Measurements from ENCODE around the gene TSC22D2. TPM values are rescaled to one million over a fixed set of nuclear protein-coding genes. Genes with fewer than 3 reads are reported as not detected.

The TSC22D2 gene
- total RNA-seq, 1 experiment from 2014 or later, result 49.7 TPM

- no peaks in the 10 kb centered on the region for H3K27me3 Mint-ChIP-seq (ENCODE audit: unreplicated experiment)
- intact Hi-C loops (cut with micrococcal nuclease; ENCODE audit: unreplicated experiment), result no loop called here
- H3K4me1 Mint-ChIP-seq (ENCODE audit: low read depth, unreplicated experiment), result peaks cover 6% of the 10 kb centered on the region
- CTCF ChIA-PET, result interaction anchor here (1.2 kb wide), 1 partner anchor 11 kb away, joined by 3 read pairs; no protein-coding TSS in a partner anchor
- H3K27ac Mint-ChIP-seq (ENCODE audit: unreplicated experiment), result no peak overlapping the region
- BruUV-seq (replicated peaks), result no TSS peak
- peaks cover 4% of the 10 kb centered on the region for H3K9me3 Mint-ChIP-seq (ENCODE audit: low read depth, unreplicated experiment)
- H3K36me3 Mint-ChIP-seq (ENCODE audit: insufficient read depth, unreplicated experiment), result no peaks in the 10 kb centered on the region
- H3K4me3 Mint-ChIP-seq (ENCODE audit: low read depth, unreplicated experiment), result no peak overlapping the region
- TF ChIP-seq, protein P1, sequence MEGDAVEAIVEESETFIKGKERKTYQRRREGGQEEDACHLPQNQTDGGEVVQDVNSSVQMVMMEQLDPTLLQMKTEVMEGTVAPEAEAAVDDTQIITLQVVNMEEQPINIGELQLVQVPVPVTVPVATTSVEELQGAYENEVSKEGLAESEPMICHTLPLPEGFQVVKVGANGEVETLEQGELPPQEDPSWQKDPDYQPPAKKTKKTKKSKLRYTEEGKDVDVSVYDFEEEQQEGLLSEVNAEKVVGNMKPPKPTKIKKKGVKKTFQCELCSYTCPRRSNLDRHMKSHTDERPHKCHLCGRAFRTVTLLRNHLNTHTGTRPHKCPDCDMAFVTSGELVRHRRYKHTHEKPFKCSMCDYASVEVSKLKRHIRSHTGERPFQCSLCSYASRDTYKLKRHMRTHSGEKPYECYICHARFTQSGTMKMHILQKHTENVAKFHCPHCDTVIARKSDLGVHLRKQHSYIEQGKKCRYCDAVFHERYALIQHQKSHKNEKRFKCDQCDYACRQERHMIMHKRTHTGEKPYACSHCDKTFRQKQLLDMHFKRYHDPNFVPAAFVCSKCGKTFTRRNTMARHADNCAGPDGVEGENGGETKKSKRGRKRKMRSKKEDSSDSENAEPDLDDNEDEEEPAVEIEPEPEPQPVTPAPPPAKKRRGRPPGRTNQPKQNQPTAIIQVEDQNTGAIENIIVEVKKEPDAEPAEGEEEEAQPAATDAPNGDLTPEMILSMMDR (IDR thresholded peaks at IDR 0.05; ENCODE audit: unreplicated experiment), result no peak
- DNase-seq, result no peak
Observed at GRCh38 chr3:150484410-150484809, 76.3 kb downstream of the TSC22D2 start.

DNA sequence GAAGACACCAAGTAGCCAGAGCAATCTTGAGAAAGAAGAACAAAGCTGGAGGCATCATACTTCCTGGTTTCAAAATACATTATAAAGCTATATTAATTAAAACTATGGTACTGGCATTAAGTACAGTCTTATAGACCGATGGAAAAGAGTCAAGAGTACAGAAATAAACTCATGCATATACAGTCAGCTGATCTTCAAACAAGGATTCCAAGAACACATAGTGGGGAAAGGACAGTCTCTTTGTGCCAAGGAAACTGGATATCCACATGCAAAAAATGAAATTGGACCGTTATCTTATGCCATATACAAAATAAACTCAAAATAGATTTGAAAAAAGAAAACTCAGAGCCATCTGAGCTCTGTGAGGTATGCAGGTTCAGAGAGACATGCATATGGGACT is 80.8 kb downstream of the TSC22D2 start:
- TF ChIP-seq, protein P1 (IDR thresholded peaks at IDR 0.05; ENCODE audit: unreplicated experiment), result no peak
- no TSS peak for BruUV-seq (replicated peaks)
- peaks cover 10% of the 10 kb centered on the region for H3K4me1 Mint-ChIP-seq (ENCODE audit: low read depth, unreplicated experiment)
- no peaks in the 10 kb centered on the region for H3K36me3 Mint-ChIP-seq (ENCODE audit: insufficient read depth, unreplicated experiment)
- H3K27me3 Mint-ChIP-seq (ENCODE audit: unreplicated experiment), result no peaks in the 10 kb centered on the region
- H3K4me3 Mint-ChIP-seq (ENCODE audit: low read depth, unreplicated experiment), result no peak overlapping the region
- H3K27ac Mint-ChIP-seq (ENCODE audit: unreplicated experiment), result no peak overlapping the region
- H3K9me3 Mint-ChIP-seq (ENCODE audit: low read depth, unreplicated experiment), result peaks cover 4% of the 10 kb centered on the region
- CTCF ChIA-PET, result interaction anchor here (0.8 to 1.1 kb wide), 3 partner anchors 13 to 140 kb away, joined by 3 to 5 read pairs (median 3); no protein-coding TSS in a partner anchor
- DNase-seq, result no peak
- intact Hi-C loops (cut with micrococcal nuclease; ENCODE audit: unreplicated experiment), result no loop called here

DNA sequence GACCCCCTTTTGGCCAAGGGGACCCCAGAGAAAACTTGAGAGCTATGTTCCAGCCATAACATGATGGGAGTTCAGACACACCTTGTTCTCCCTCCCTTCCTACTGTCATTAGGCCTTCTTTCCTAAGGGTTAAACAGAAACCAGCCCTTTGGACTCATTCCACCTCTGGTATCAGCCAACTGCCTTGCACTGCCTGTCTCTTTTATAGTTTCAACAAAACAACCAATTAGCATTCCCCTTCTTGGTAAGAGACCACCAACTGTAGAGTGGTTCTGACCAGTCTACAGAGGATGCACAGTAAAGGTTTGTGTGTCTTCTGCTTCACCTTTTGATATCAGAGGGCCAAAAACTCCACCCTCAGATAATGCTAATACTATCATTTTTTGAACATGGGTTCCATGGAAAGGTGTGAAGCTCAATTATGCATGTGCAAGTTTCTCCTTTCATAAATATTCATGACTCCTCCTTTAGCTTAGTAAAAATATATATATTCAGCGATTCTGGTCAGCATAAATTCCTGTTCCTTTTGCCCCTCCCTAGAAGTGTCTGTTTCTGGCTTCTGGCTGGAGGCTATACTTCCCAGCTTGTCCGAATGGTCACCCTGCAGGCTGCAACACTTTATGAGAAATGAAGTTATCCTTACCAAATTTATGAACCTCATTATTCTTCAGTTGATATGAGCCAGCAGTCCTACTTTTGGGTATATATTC is 82.3 kb downstream of the TSC22D2 start:
- H3K9me3 Mint-ChIP-seq (ENCODE audit: low read depth, unreplicated experiment), result no peaks in the 10 kb centered on the region
- no peak overlapping the region for H3K27ac Mint-ChIP-seq (ENCODE audit: unreplicated experiment)
- peaks cover 14% of the 10 kb centered on the region for H3K4me1 Mint-ChIP-seq (ENCODE audit: low read depth, unreplicated experiment)
- TF ChIP-seq, protein P1 (IDR thresholded peaks at IDR 0.05; ENCODE audit: unreplicated experiment), result no peak
- DNase-seq, result no peak
- no peaks in the 10 kb centered on the region for H3K36me3 Mint-ChIP-seq (ENCODE audit: insufficient read depth, unreplicated experiment)
- CTCF ChIA-PET, result no interaction called here
- no TSS peak for BruUV-seq (replicated peaks)
- intact Hi-C loops (cut with micrococcal nuclease; ENCODE audit: unreplicated experiment), result no loop called here
- no peak overlapping the region for H3K4me3 Mint-ChIP-seq (ENCODE audit: low read depth, unreplicated experiment)
- no peaks in the 10 kb centered on the region for H3K27me3 Mint-ChIP-seq (ENCODE audit: unreplicated experiment)

DNA sequence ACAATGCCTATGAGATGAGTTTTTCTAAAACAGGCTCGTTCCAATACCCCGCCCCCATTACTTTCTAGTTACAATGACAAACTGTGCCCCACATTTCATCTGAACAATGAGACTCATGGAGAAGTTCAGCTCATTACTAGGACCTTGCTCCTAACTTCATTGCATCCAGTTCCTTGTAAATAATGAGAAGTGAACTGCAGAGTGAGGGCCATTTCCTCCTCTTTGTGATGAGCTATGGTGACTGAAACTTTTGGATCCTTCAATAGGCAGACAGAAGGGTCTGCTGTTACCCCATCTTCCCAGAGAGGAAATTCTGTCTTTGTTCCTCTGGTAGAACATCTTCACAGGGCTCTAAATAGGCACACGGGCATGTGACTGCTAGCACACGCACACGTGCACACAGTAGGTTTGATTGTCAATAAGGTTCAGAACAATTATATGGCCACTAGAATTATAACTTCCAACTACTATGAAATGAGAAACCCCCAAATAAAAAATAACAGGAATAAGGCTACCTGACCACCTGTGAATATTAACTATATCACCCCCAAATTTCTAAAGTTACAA is 86.4 kb downstream of the TSC22D2 start:
- CTCF ChIA-PET, result interaction anchor here (0.7 to 3.0 kb wide), 10 partner anchors 10 to 267 kb away, joined by 3 to 34 read pairs (median 6); partner anchors contain the start of gene TSC22D2
- Mint-ChIP-seq H3K36me3 (ENCODE audit: insufficient read depth, unreplicated experiment) (no peaks in the 10 kb centered on the region), H3K4me1 (ENCODE audit: low read depth, unreplicated experiment) (peaks cover 34% of the 10 kb centered on the region), H3K27ac (ENCODE audit: unreplicated experiment) (no peak overlapping the region), H3K27me3 (ENCODE audit: unreplicated experiment) (no peaks in the 10 kb centered on the region), H3K4me3 (ENCODE audit: low read depth, unreplicated experiment) (no peak overlapping the region), H3K9me3 (ENCODE audit: low read depth, unreplicated experiment) (peaks cover 2% of the 10 kb centered on the region)
- BruUV-seq (replicated peaks), result no TSS peak
- intact Hi-C loops (cut with micrococcal nuclease; ENCODE audit: unreplicated experiment), result loop anchor here (2.0 kb wide), 2 partner anchors 266 to 528 kb away; no protein-coding TSS in a partner anchor
- DNase-seq, result no peak
- TF ChIP-seq, protein P1 (IDR thresholded peaks at IDR 0.05; ENCODE audit: unreplicated experiment), result no peak

Data from Calu3 (cell line).